ENCODE results near the gene FKBP3.

GRCh38 chr14:45095143-45095542 is 39.1 kb downstream of the FKBP3 start:
- no peak for TF ChIP-seq CTCF (IDR thresholded peaks at IDR 0.05; ENCODE audit: low read depth, low read length, poor library complexity, severe bottlenecking)
- TF ChIP-seq EZH2phosphoT487 (IDR thresholded peaks at IDR 0.05; ENCODE audit: borderline replicate concordance, low read length): no peak

Data from DOHH2 (cell line).